NCI-H82 treated with DMSO at 0.1 percent for 48 hours (cell line): Measurements from ENCODE around the gene AGAP2.
"Not testable (repeated sequence)": the region's sequence is repeated elsewhere in the genome, so short reads cannot be mapped to it uniquely, and the experiment has no call there.

Experiments used
- DNase-seq: peaks from one replicate; lab custom pipeline; 2025; ENCODE audit not compliant: unreplicated experiment; lab: John Stamatoyannopoulos, UW

Gene AGAP2

GRCh38 chr12:57698414-57698813 lies 40.1 kb downstream of the AGAP2 start:
- no peak for DNase-seq

- no peak for DNase-seq
Observed at GRCh38 chr12:57697076-57697475, 41.5 kb downstream of the AGAP2 start.

- DNase-seq: no peak
Observed at GRCh38 chr12:57695770-57696432, 42.6 kb downstream of the AGAP2 start.

GRCh38 chr12:57694459-57695019 lies 44.0 kb downstream of the AGAP2 start:
- peak; percentile 8 for DNase-seq

- peak; percentile 99 for DNase-seq
Observed at GRCh38 chr12:57693659-57694458, 44.7 kb downstream of the AGAP2 start, which contains the start of gene OS9. Gene OS9, plus strand, starts transcription at chr12:57694132. Its CDS starts 30 bp downstream, at chr12:57694162.

- DNase-seq: no peak
Observed at GRCh38 chr12:57693317-57693658, 45.3 kb downstream of the AGAP2 start.

GRCh38 chr12:57692500-57692899 lies 46.0 kb downstream of the AGAP2 start:
- no peak for DNase-seq

GRCh38 chr12:57688931-57689330 lies 49.6 kb downstream of the AGAP2 start:
- no peak for DNase-seq

- no peak for DNase-seq
Observed at GRCh38 chr12:57687862-57688261, 50.7 kb downstream of the AGAP2 start.

GRCh38 chr12:57679697-57680096 lies 58.8 kb downstream of the AGAP2 start:
- DNase-seq: no peak

GRCh38 chr12:57677947-57678346 lies 60.6 kb downstream of the AGAP2 start:
- DNase-seq: not testable (repeated sequence)

- DNase-seq: no peak
Observed at GRCh38 chr12:57674691-57675090, 63.9 kb downstream of the AGAP2 start.
